ENCODE results near the gene TBC1D24. TPM values are rescaled to one million over a fixed set of nuclear protein-coding genes. Genes with fewer than 3 reads are reported as not detected.
A peak's percentile ranks its signal among the peaks of the same experiment; 100 is the strongest.

The TBC1D24 gene
- total RNA-seq, 1 donor, result 11.9 TPM

DNA sequence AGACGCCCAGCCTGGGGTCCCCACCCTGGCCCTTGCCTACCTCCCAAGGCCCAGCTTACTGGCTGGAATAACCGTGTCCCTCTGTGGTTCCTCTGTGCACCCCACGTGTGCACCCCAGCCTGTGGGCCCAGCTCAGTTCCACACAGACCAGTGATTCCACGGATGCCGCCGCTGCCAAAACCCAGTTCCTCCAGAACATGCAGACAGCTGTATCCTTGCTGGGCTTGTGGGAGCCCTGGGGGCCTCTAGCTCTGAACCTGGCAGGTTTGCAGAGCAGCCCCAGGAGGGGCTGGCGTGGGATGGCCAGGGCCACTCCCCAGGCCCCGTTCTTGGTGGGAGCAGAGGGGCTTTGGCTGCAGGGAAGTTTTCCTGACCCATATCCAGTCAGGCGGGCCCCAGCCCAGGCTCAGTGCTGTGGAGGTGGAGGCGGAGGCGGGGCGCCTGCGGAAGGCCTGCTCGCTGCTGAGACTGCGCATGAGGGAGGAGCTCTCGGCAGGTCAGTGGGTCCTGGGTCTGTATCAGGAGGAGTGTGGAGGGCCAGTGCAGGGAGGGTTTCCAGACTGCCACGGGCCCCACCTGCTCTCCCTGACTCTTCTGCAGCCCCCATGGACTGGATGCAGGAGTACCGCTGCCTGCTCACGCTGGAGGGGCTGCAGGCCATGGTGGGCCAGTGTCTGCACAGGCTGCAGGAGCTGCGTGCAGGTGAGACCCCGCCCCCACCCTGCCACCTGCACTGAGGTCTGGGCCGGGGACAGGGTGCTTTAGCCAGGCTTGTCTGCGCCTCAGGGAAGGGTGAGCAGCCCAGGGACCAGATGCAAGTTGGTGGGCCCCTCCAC lies 12.7 kb upstream of the TBC1D24 start:
- TF ChIP-seq, protein P1, sequence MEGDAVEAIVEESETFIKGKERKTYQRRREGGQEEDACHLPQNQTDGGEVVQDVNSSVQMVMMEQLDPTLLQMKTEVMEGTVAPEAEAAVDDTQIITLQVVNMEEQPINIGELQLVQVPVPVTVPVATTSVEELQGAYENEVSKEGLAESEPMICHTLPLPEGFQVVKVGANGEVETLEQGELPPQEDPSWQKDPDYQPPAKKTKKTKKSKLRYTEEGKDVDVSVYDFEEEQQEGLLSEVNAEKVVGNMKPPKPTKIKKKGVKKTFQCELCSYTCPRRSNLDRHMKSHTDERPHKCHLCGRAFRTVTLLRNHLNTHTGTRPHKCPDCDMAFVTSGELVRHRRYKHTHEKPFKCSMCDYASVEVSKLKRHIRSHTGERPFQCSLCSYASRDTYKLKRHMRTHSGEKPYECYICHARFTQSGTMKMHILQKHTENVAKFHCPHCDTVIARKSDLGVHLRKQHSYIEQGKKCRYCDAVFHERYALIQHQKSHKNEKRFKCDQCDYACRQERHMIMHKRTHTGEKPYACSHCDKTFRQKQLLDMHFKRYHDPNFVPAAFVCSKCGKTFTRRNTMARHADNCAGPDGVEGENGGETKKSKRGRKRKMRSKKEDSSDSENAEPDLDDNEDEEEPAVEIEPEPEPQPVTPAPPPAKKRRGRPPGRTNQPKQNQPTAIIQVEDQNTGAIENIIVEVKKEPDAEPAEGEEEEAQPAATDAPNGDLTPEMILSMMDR (IDR thresholded peaks at IDR 0.05; ENCODE audit: insufficient read depth, low read length), result no peak
- DNase-seq (ENCODE audit: low read depth), result no peak
- H3K4me3 ChIP-seq (ENCODE audit: low read depth, low read length), result no peak overlapping the region

DNA sequence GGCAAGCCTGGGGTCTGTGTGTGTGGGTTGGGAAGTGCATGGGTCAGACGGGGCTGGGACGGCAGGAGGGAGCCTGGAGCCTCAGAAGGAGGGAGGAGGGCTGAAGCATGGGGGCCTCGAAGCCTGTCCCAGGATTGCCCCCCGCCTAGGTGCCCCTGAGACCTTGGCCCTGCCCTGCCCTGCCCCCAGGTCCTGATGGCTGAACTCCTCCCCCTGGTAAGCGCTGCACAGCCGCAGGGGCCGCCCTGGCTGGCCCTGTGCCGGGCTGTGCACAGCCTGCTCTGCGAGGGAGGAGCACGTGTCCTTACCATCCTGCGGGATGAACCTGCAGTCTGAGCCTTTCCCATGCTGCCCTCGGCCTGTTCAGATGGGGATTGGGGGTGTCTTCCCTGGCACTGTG lies 10.6 kb upstream of the TBC1D24 start:
- TF ChIP-seq, protein P1 (IDR thresholded peaks at IDR 0.05; ENCODE audit: insufficient read depth, low read length), result no peak
- no peak overlapping the region for H3K4me3 ChIP-seq (ENCODE audit: low read depth, low read length)
- no peak for DNase-seq (ENCODE audit: low read depth)

DNA sequence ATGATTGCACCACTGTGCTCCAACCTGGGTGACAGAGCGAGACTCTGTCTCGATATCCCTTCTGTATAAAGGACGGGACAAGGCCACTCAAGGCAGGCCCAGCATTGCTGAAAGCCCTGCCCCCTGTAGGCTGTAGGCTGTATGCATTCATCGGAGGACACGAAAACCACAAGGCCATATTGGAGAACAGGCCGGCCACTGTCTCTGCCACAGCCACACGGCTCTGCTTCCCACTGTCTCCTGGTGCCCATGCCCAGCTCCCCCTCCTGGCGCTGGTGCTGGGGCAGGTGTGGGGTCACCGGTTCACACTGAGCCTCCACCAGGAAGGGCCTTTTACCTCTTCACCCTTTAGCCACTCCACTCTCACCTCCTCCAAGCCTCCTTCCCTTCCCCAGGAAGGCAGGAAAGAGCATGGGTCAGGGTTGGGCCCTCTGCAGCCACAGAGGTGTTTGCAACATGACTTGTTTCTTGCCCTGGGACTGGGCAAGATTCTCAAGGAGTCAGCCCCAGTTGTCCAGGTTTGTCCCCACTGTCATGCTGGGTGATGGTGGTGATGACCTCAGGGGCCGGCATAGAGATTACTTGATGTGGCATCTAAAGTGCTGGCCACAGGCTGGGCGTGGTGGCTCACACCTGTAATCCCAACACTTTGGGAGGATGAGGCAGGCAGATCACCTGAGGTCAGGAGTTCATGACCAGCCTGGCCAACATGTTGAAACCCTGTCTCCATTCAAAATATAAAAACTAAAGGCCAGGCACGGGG lies 9.1 kb upstream of the TBC1D24 start:
- no peak for DNase-seq (ENCODE audit: low read depth)
- no peak overlapping the region for H3K4me3 ChIP-seq (ENCODE audit: low read depth, low read length)
- TF ChIP-seq, protein P1 (IDR thresholded peaks at IDR 0.05; ENCODE audit: insufficient read depth, low read length), result peak; percentile 34

DNA sequence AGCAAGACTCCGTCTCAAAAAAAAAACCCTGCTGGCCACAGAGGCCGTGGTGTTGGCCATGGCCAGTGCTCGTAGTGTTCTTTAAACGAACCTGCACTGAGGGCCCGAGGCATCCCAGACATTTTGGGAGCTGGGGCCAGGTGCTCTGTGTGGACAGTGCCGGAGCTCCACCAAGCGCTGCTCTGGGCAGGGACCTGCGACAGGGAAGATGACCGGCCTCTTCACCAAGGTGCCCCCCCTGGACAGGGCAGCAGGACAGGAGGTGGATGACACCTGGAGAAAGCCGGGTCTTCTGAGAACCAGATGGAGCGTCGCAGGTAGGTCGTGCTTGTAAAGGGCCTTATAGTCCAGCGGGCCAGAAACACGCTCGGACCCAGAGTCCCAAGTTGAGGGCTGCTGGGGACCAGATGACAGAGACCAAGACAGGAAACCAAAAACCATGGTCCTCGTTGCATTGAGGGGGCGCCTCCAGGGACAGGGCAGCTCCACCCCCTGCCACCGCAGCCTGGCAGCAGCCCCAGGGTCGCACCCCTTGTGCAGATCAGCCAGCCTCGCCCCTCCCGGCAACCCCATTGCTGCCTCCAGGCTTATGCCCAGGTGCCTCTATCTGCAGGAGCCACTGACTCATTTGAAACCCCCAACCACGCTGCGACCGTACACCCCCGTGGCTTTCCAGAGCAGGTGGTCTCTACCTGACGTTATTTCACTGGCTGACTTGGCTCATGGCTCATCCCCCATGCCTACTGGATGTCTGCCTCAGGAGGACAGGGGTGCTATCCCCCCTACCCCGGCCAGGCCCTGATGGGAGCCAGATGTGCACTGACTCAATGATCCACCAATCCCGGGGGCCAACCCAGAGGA lies 8.0 kb upstream of the TBC1D24 start:
- no peak for DNase-seq (ENCODE audit: low read depth)
- TF ChIP-seq, protein P1 (IDR thresholded peaks at IDR 0.05; ENCODE audit: insufficient read depth, low read length), result no peak
- H3K4me3 ChIP-seq (ENCODE audit: low read depth, low read length), result peak overlapping the region; percentile 33

DNA sequence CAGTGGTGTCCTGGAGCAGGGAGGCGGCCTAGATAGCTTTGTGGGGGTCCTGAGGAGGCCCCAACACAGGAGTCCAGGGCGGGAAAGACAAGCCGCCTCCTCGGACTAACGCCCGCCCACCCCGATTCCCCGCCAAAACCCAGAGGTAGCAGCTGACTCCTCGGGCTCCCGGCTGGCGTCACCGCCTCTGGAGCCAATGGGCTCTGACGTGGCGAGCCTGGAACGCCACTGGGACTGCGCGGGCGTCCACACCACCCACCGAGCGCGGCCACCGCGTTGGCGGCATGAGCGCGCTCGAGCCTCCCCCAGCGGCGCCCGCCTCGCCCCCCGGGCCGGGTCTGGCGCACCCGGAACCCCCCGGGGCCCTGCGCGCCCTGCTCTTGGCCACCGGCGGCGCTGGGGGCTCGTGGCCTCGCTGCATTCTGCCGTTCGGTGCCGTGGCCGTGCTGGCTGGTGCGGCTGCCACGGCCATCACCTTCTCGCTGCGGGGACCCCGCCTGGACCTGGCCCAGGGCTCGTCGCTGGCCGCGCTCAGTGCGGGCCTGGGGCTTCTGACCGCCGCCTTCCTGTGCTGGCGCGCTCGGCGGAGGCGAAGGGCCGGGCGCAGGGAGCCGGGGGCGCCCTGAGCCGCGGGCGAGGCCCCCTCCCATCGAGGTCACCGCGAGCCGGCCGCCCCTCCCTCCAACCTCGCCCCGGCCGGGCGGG lies 7.2 kb upstream of the TBC1D24 start:
- DNase-seq (ENCODE audit: low read depth), result peak; percentile 71
- TF ChIP-seq, protein P1 (IDR thresholded peaks at IDR 0.05; ENCODE audit: insufficient read depth, low read length), result peak; percentile 7
- peak overlapping the region; percentile 60 for H3K4me3 ChIP-seq (ENCODE audit: low read depth, low read length)

DNA sequence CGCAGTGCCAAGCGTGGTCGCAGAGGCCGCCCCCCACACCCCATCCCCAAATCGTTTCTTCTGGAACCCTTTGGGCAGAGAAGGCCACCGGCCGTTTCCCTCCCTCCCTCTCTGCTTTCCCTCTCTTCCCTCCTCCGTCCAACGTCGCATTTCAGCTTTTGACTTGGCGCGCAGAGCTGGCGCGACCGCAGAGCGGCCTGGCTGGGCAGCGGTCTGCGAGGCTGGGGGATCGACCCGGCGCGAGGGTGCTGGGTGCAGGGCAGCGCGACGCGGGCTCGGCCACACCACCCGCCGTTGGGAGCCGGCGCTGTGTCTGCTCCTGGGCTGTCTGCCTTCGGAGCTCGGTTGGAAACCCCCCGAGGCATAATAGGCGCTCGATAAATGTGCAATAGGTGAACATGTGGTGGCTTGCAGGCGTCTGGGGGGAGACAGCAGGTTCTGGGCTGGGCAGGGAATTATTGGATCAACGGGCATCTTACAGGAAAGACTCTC lies 6.6 kb upstream of the TBC1D24 start:
- TF ChIP-seq, protein P1 (IDR thresholded peaks at IDR 0.05; ENCODE audit: insufficient read depth, low read length), result no peak
- peak overlapping the region; percentile 60 for H3K4me3 ChIP-seq (ENCODE audit: low read depth, low read length)
- DNase-seq (ENCODE audit: low read depth), result no peak
